ENCODE data around the gene ANKH. TPM values are rescaled to one million over a fixed set of nuclear protein-coding genes. Genes with fewer than 3 reads are reported as not detected.
A peak's percentile ranks its signal among the peaks of the same experiment; 100 is the strongest.

The ANKH gene
- polyA plus RNA-seq, 1 donor (not counting 4 experiments of a cell fraction or from before 2014, with no cell fraction given): 13.8 TPM

- Histone ChIP-seq H4K20me1 (ENCODE audit: control insufficient read depth, extremely low read depth, insufficient read depth, low read length) (no peaks in the 10 kb centered on the region), H2AFZ (ENCODE audit: control insufficient read depth, low read length) (no peak overlapping the region), H3K4me3 (ENCODE audit: control insufficient read depth in 2 of 3, extremely low read depth in 1 of 3, insufficient read depth in 2 of 3, low read depth in 1 of 3, low read length in 3 of 3) (no peak overlapping the region), H3K27ac (ENCODE audit: control insufficient read depth, insufficient read depth, low read length) (no peak overlapping the region), H3K4me2 (ENCODE audit: control insufficient read depth, extremely low read depth, insufficient read depth, low read depth, low read length) (peak overlapping the region; percentile 38), H3K79me2 (ENCODE audit: control insufficient read depth, insufficient read depth, low read length) (no peaks in the 10 kb centered on the region), H3K9ac (ENCODE audit: control insufficient read depth, extremely low read depth, insufficient read depth, low read length) (no peak overlapping the region), H3K4me1 (ENCODE audit: control insufficient read depth, extremely low read depth, insufficient read depth, low read length) (peaks cover 22% of the 10 kb centered on the region), H3K9me3 (ENCODE audit: control insufficient read depth, low read depth, low read length) (no peaks in the 10 kb centered on the region), H3K36me3 (ENCODE audit: control insufficient read depth in 2 of 2, extremely low read depth in 1 of 2, insufficient read depth in 2 of 2, low read length in 2 of 2) (no peaks in the 10 kb centered on the region), H3K9me1 (ENCODE audit: control insufficient read depth, extremely low read depth, insufficient read depth, low read length) (peaks cover 4% of the 10 kb centered on the region), H3K27me3 (ENCODE audit: control insufficient read depth, extremely low read depth, insufficient read depth, low read length) (no peaks in the 10 kb centered on the region)
- FAIRE-seq (peak; percentile 41), DNase-seq (ENCODE audit: low read depth, low spot score) (peak; percentile 15)
- no peak for TF ChIP-seq EZH2 (IDR thresholded peaks at IDR 0.05; ENCODE audit: low read length)
- no peak for TF ChIP-seq CTCF (optimal IDR thresholded peaks at IDR 0.05 in 1 of 3, IDR thresholded peaks at IDR 0.05 in 1 of 3, conservative IDR thresholded peaks at IDR 0.05 in 1 of 3; ENCODE audit: extremely low read depth in 1 of 3, insufficient read depth in 2 of 3, low read length in 3 of 3)
- dilution Hi-C loops (cut with MboI; ENCODE audit: extremely low pct_ligation_motif_present, low sequenced_read_pairs): no loop called here
Observed at GRCh38 chr5:14816999-14817761, 54.4 kb downstream of the ANKH start.

- Histone ChIP-seq H2AFZ (ENCODE audit: control insufficient read depth, low read length) (no peak overlapping the region), H3K79me2 (ENCODE audit: control insufficient read depth, insufficient read depth, low read length) (no peaks in the 10 kb centered on the region), H3K36me3 (ENCODE audit: control insufficient read depth in 2 of 2, extremely low read depth in 1 of 2, insufficient read depth in 2 of 2, low read length in 2 of 2) (no peaks in the 10 kb centered on the region), H3K27me3 (ENCODE audit: control insufficient read depth, extremely low read depth, insufficient read depth, low read length) (no peaks in the 10 kb centered on the region), H3K4me3 (ENCODE audit: control insufficient read depth in 2 of 3, extremely low read depth in 1 of 3, insufficient read depth in 2 of 3, low read depth in 1 of 3, low read length in 3 of 3) (no peak overlapping the region), H3K9me3 (ENCODE audit: control insufficient read depth, low read depth, low read length) (no peaks in the 10 kb centered on the region), H3K4me1 (ENCODE audit: control insufficient read depth, extremely low read depth, insufficient read depth, low read length) (peaks cover 22% of the 10 kb centered on the region), H3K4me2 (ENCODE audit: control insufficient read depth, extremely low read depth, insufficient read depth, low read depth, low read length) (peak overlapping the region; percentile 38), H4K20me1 (ENCODE audit: control insufficient read depth, extremely low read depth, insufficient read depth, low read length) (no peaks in the 10 kb centered on the region), H3K9me1 (ENCODE audit: control insufficient read depth, extremely low read depth, insufficient read depth, low read length) (peaks cover 4% of the 10 kb centered on the region), H3K9ac (ENCODE audit: control insufficient read depth, extremely low read depth, insufficient read depth, low read length) (no peak overlapping the region), H3K27ac (ENCODE audit: control insufficient read depth, insufficient read depth, low read length) (peak overlapping the region; percentile 29)
- FAIRE-seq (peak; percentile 13), DNase-seq (ENCODE audit: low read depth, low spot score) (no peak)
- TF ChIP-seq EZH2 (IDR thresholded peaks at IDR 0.05; ENCODE audit: low read length) (no peak), CTCF (optimal IDR thresholded peaks at IDR 0.05 in 1 of 3, IDR thresholded peaks at IDR 0.05 in 1 of 3, conservative IDR thresholded peaks at IDR 0.05 in 1 of 3; ENCODE audit: extremely low read depth in 1 of 3, insufficient read depth in 2 of 3, low read length in 3 of 3) (no peak)
- dilution Hi-C loops (cut with MboI; ENCODE audit: extremely low pct_ligation_motif_present, low sequenced_read_pairs): no loop called here
Observed at GRCh38 chr5:14816374-14816998, 55.1 kb downstream of the ANKH start.
